HG03108 (cell line): ENCODE results near the gene GJB5.
"Not testable (repeated sequence)": the region's sequence is repeated elsewhere in the genome, so short reads cannot be mapped to it uniquely, and the experiment has no call there.

ENCODE experiments used
- ATAC-seq: cut with Tn5 transposase; IDR thresholded peaks from one replicate; pipeline ENCODE4 v1.9.1; 2021; ENCODE audit warnings: moderate library complexity; ENCODE audit not compliant: unreplicated experiment

The GJB5 gene

GRCh38 chr1:34754964-34755637, at the start of gene GJB5:
Gene GJB5, plus strand, starts transcription at chr1:34755047. Its CDS starts 2,284 bp downstream, at chr1:34757331.
- no peak for ATAC-seq

GRCh38 chr1:34705077-34705476, 49.8 kb upstream of the GJB5 start:
- ATAC-seq, result no peak

- no peak for ATAC-seq
These were observed 46.7 kb upstream of the GJB5 start for GRCh38 chr1:34708106-34708505.

GRCh38 chr1:34709547-34709946, 45.3 kb upstream of the GJB5 start:
- no peak for ATAC-seq

- ATAC-seq, result no peak
These were observed 44.0 kb upstream of the GJB5 start for GRCh38 chr1:34710812-34711211.

- ATAC-seq, result no peak
These were observed 43.4 kb upstream of the GJB5 start for GRCh38 chr1:34711485-34711884.

- ATAC-seq, result no peak
These were observed 42.7 kb upstream of the GJB5 start for GRCh38 chr1:34712007-34712688.

GRCh38 chr1:34713443-34713842, 41.4 kb upstream of the GJB5 start:
- ATAC-seq, result no peak

GRCh38 chr1:34714386-34714785, 40.5 kb upstream of the GJB5 start:
- ATAC-seq, result no peak

- ATAC-seq, result no peak
These were observed 39.7 kb upstream of the GJB5 start for GRCh38 chr1:34715139-34715538.

- no peak for ATAC-seq
These were observed 33.6 kb upstream of the GJB5 start for GRCh38 chr1:34721241-34721640.

GRCh38 chr1:34721646-34722355, 33.0 kb upstream of the GJB5 start:
- ATAC-seq, result no peak

- no peak for ATAC-seq
These were observed 28.0 kb upstream of the GJB5 start for GRCh38 chr1:34726861-34727260.

GRCh38 chr1:34730485-34730884, 24.4 kb upstream of the GJB5 start:
- no peak for ATAC-seq

GRCh38 chr1:34732831-34733230, 22.0 kb upstream of the GJB5 start:
- not testable (repeated sequence) for ATAC-seq

- no peak for ATAC-seq
These were observed 18.2 kb upstream of the GJB5 start for GRCh38 chr1:34736692-34737091.

GRCh38 chr1:34737236-34737635, 17.6 kb upstream of the GJB5 start:
- not testable (repeated sequence) for ATAC-seq

GRCh38 chr1:34739613-34740012, 15.2 kb upstream of the GJB5 start:
- ATAC-seq, result no peak

- ATAC-seq, result no peak
These were observed 14.5 kb upstream of the GJB5 start for GRCh38 chr1:34740161-34740868.

- peak; percentile 50 for ATAC-seq
These were observed 12.1 kb upstream of the GJB5 start for GRCh38 chr1:34742667-34743270.

GRCh38 chr1:34743775-34744174, 11.1 kb upstream of the GJB5 start:
- no peak for ATAC-seq
